Ramos (cell line): Measurements from ENCODE around the gene MAP2K3.
"Not testable (repeated sequence)": the region's sequence is repeated elsewhere in the genome, so short reads cannot be mapped to it uniquely, and the experiment has no call there.

Experiments used
- in situ Hi-C: fragments of 300-500 bp; cut with MboI; formaldehyde crosslinking; loops from one replicate; pipeline ENCODE4 v1.14.3; 2022; ENCODE audit warnings: low sequenced_read_pairs; ENCODE audit not compliant: unreplicated experiment

Gene MAP2K3

DNA sequence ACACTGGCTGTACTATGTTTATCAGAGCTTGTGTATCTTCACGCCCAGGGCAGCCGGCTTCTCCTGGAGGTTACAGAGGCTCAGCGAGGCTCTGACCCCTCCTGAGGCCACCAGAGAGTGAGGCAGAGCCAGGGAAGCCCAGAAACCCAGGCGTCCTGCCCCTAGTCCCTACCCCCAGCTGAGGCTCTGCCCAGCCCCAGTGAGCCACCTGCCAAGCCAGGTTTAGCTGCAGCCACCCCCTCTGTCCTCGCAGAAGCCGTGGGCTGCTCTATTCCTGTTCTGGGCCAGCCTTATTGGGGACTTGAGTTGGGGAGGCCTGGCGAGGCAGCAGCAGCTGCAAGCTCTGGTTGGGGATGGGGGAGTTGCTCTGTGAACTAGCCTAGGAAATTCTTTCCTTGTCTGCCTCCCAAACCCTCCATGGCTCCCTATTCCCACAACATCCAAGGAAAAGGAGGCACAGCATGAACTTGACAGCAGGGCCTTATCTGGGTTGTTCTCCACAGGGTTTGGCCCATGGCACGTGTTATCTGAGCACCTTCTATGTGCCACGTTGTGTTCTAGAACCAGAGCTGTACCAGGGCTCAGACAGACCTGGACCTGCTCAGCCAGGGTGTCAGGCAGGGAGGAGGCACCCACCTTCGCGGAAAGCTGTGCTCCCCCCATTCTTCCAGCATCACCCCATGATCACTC is 35.3 kb downstream of the MAP2K3 start:
- in situ Hi-C loops = loop anchor here (25.0 kb wide), 1 partner anchor 1167 kb away; no protein-coding TSS in a partner anchor

DNA sequence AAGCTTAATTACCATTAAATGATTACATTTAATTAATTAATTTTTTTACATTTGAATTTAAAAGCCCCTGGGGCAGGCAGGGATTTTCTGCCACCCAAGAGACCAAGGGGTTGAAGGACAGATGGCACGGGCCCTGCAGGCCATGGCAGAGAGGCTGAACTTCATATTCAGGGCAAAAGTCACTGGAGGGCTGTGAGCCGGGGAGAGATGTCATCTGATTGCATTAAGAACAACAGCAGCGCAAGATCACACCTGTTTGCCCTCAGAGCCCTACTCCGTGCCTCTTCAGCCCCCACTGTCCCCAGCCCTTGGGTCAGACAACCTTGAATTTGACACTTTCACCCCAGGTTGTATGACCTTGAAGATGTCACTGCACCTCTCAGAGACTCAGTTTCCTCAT is 35.9 kb downstream of the MAP2K3 start:
- in situ Hi-C loops = loop anchor here (25.0 kb wide), 1 partner anchor 1167 kb away; no protein-coding TSS in a partner anchor

DNA sequence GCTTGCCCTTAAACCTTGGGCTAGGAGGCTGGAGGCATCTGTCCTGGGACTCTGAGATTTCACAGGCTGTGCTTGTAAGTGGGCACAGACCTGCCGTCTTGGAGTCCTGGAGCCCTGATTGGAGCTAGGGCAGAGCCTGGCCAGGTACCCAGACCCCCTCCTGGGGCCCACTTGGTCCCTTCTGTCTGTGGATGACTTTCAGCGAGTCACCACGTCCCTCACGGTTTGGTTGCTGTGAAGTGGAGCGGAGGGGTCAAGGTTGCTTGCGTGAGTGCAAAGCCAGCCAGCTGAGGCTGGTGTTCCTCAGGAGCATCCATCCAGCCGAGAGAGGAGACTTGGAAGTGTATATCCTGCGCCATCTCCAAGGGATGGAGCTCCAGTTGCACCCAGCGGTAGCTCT is 36.5 kb downstream of the MAP2K3 start:
- in situ Hi-C loops = loop anchor here (25.0 kb wide), 1 partner anchor 1166 kb away; no protein-coding TSS in a partner anchor

DNA sequence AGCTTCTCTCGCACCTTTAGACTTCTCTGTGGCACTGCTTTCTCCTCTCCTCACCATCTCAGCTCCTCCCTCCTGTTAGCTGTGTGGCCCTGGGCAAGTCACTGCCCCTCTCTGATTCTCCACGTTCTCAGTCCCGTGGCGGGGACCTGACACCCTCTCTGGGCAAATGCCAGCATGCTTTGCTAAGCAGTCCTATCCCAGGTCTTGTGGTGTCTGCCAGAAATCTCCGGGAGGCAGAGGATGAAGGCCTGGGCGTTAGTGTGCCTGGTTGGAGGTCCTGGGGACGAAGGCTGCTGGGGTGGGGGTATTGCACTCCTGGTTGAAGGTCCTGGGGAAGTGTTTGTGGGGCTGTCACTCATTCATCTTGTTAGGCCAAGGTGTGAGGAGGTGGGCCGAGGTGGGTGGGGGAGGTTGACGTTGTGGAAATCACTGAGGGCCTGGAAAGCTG is 37.3 kb downstream of the MAP2K3 start:
- in situ Hi-C loops = loop anchor here (25.0 kb wide), 1 partner anchor 1166 kb away; no protein-coding TSS in a partner anchor

GRCh38 chr17:21323257-21324111 is 39.0 kb downstream of the MAP2K3 start:
- in situ Hi-C loops = loop anchor here (25.0 kb wide), 1 partner anchor 1164 kb away; no protein-coding TSS in a partner anchor

GRCh38 chr17:21324741-21325140 is 40.2 kb downstream of the MAP2K3 start:
- in situ Hi-C loops = loop anchor here (25.0 kb wide), 1 partner anchor 1163 kb away; no protein-coding TSS in a partner anchor

DNA sequence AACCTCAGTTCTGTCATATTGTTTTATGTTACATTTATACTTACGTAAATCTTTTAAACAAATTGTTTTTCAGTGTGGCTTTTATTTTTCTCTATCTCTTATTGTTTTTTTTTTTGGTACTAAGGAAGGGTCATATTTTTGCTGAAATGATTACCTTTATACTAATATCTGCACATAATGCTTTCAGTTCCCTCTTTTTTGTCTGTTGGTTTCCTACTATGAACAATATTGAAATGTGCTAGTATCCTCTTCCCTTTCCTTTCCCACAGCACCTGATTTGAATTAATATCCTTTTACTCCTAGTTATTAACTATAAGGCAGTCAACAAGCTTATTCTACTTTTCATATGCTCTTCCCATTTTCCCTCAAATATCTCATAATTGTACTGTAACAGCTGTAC is 43.4 kb downstream of the MAP2K3 start:
- in situ Hi-C loops = not testable (repeated sequence)

- in situ Hi-C loops = not testable (repeated sequence)
Observed at GRCh38 chr17:21328778-21329177, 44.3 kb downstream of the MAP2K3 start.

GRCh38 chr17:21330436-21331160 is 46.1 kb downstream of the MAP2K3 start:
- in situ Hi-C loops = no loop called here

- in situ Hi-C loops = not testable (repeated sequence)
Observed at GRCh38 chr17:21336541-21337294, 52.2 kb downstream of the MAP2K3 start.

GRCh38 chr17:21337981-21338625 is 53.6 kb downstream of the MAP2K3 start:
- in situ Hi-C loops = not testable (repeated sequence)

DNA sequence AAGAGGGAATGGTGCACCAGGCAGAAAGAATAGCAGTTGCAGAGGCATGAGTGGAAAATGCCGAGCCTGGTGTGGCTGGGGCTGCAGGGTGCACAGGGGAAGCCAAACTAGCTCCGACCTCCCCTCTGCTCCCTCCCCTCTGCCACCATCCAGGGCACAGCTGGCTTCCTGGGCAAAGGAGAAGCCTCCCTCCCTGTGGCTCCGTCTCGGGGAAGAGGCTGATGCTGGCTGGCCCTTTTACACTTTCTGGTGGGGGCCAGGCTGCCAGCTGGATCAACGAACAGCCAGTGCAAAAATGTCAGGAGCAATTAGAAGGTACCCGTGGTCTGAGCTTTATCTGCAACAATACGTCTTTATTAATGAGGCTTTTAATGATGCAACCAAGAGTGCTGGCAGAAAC is 54.5 kb downstream of the MAP2K3 start:
- in situ Hi-C loops = no loop called here

DNA sequence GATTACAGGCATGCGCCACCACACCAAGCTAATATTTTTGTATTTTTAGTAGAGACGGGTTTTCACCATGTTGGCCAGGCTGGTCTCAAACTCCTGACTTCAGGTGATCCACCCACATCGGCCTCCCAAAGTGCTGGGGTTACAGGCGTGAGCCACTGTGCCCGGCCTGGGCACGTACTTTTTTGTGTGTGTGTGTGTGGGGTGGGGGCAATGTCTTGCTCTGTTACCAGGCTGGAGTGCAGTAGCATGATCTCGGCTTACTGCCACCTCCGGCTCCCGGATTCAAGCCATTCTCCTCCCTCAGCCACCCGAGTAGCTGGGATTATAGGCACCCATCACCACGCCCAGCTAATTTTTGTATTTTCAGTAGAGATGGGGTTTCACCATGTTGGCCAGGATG is 55.1 kb downstream of the MAP2K3 start:
- in situ Hi-C loops = not testable (repeated sequence)

GRCh38 chr17:21340407-21340806 is 55.9 kb downstream of the MAP2K3 start:
- in situ Hi-C loops = not testable (repeated sequence)

GRCh38 chr17:21341279-21341678 is 56.8 kb downstream of the MAP2K3 start:
- in situ Hi-C loops = not testable (repeated sequence)

GRCh38 chr17:21341925-21342540 is 57.5 kb downstream of the MAP2K3 start:
- in situ Hi-C loops = not testable (repeated sequence)

- in situ Hi-C loops = not testable (repeated sequence)
Observed at GRCh38 chr17:21343061-21343949, 58.8 kb downstream of the MAP2K3 start.

GRCh38 chr17:21344801-21345200 is 60.3 kb downstream of the MAP2K3 start:
- in situ Hi-C loops = not testable (repeated sequence)
